Ramos (cell line): ENCODE results near the gene SCO2.

Source experiments
- in situ Hi-C: fragments of 300-500 bp; cut with MboI; formaldehyde crosslinking; loops from one replicate; pipeline ENCODE4 v1.14.3; 2022; ENCODE audit warnings: low sequenced_read_pairs; ENCODE audit not compliant: unreplicated experiment

Gene SCO2

DNA sequence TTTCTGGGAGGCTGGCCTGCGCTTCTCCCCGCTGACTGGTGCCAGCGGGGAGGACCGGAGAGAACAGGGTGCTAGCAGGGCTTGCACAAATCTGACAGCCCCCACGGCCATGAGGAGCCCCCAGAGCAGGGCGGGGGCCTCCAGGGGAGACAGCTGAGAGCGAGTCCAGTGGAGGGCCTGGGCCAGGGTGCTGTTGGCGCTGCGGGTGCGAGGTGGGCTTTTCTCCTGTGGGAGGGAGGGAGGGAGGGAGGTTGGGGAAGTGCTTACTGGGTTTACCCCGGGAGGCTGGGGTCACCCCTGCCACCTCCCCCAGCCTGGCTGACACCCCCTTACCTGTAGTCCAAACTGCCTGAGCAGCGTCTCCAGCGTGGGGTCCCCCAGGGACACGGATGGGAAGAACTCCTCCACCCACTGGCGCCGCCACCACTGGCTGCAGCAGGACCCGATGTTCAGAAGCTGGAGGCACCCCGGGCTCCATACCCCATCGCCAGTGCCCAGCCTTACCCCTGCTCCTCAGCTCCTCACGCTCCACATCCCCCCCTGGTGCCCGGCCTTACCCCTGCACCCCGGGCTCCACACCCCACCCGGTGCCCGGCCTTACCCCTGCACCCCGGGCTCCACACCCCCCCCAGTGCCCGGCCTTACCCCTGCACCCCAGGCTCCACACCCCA, 21.8 kb downstream of the SCO2 start:
- in situ Hi-C loops = no loop called here

DNA sequence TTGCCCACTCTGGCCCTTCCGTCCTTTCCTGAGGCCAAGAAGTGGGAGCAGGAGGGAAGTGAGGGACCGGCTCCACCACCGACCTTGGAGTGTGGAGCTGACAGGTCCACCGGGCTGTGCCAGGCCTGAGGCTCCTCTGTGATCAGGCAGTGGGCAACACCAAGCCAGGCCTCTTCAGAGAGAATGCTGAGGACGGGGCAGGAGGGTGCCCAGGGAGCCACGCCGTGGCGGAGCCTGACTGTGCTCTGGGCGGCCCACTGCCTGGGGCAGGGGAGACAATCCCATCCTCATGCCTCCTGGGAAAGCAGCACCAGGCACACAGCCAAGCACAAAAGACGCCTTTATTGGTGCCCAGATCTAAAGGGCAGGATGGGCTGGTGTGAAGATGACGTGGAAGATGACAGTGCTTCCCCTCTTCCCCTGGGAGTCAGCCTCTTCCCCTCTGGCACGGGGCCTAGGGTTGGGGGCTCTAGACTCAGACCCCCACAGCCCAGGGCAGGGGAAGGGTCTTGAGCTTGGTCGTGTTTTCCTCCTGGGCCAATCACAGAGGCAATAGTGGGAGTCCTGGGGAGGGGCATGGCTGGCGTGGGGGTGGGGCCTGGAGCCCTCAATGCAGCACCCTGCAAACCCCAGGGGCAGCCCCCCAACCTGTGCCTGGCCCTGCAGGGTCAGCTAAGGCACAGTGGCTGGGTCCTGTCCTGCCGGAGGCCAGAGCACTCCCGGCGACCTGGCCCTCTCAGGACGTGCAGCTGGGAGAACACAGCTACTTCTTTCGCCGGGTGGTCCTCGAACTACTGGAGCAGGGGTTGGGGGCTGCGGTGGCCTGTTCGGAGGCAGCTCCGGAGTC, 22.5 kb downstream of the SCO2 start:
- in situ Hi-C loops = no loop called here

DNA sequence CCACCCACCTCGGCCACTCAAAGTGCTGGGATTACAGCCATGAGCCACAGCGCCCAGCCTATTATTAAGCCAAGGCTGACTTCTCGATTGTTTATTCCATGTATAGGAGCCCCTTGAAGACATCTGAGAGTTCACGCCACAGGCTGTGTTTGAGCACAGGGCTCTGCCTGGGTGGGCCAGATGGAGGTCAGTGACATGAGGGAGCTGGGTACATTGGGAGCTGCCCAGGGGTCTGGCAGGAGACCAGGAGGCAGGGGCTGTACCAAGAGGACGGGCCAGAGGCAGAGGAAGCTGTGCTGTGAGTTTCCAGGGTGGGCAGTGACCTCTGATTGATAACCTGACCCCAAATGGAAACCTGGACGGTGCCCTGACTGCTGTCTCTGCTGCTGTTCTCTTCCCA, 23.3 kb downstream of the SCO2 start:
- in situ Hi-C loops = no loop called here

DNA sequence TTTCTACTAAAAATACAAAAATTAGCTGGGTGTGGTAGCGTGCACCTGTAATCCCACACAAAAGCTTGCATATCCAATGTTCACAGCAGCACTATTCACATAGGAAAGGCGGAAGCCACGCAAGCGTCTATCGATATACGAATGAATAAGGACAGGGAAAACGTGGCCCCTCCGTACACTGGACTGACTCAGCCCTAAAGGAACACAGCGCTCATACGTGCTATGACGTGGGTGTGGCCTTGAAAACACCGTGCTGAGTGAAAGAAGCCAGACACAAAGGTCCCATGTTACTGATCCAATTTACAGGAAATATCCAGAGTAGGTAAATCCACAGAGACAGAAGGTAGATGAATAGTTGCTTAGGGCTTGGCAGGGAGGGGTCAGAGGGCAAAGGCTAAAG, 24.9 kb downstream of the SCO2 start:
- in situ Hi-C loops = no loop called here

DNA sequence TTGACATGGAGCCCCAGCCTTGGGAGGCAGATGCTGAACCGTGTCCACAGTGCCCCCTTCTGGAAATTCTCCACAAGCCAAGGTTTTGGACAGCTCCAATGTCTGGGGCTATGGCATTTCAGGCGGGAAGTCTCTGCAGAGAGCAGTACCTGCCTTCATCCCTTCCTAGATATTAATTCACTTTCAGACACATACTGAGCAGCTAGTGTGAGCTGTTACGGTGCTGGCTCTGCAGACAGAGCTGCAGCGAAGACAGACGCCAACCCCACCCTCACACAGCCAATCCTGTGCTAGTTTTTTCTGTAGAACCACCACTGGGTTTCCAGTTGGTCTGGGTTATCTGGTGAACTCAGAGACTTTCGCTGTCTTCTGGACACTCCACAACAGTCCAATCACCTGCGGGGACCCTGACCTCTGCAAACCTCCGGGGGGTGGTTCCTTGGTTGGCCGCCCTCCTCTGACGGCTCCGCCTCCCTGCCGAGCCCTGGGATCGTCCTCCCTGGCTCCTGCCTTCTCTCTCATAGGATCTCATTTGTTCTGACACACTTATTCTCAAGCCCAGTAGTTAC, 27.0 kb downstream of the SCO2 start:
- in situ Hi-C loops = no loop called here

- in situ Hi-C loops = no loop called here
Observed at GRCh38 chr22:50497093-50497492, 28.3 kb downstream of the SCO2 start.

GRCh38 chr22:50490531-50491308, 34.7 kb downstream of the SCO2 start:
- in situ Hi-C loops = no loop called here

GRCh38 chr22:50489363-50490243, 35.8 kb downstream of the SCO2 start:
- in situ Hi-C loops = no loop called here

DNA sequence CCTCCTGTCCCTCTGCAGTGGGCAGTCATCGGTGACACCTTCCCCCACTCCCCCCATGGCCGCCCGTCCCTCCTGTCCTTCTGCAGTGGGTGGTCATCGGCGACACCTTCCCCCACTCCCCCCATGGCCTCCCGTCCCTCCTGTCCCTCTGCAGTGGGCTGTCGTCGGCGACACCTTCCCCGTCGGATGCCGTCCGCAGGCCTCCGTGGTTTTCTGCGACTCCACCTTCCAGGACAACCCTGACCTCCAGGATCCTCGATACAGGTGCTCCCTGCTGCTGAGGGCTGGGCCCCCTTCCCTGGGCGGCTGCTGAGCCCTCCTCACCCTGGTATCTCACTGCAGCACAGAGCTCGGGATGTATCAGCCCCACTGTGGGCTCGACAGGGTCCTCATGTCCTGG, 36.5 kb downstream of the SCO2 start:
- in situ Hi-C loops = no loop called here

GRCh38 chr22:50488006-50488677, 37.3 kb downstream of the SCO2 start:
- in situ Hi-C loops = no loop called here

GRCh38 chr22:50487290-50488005, 38.0 kb downstream of the SCO2 start:
- in situ Hi-C loops = no loop called here

DNA sequence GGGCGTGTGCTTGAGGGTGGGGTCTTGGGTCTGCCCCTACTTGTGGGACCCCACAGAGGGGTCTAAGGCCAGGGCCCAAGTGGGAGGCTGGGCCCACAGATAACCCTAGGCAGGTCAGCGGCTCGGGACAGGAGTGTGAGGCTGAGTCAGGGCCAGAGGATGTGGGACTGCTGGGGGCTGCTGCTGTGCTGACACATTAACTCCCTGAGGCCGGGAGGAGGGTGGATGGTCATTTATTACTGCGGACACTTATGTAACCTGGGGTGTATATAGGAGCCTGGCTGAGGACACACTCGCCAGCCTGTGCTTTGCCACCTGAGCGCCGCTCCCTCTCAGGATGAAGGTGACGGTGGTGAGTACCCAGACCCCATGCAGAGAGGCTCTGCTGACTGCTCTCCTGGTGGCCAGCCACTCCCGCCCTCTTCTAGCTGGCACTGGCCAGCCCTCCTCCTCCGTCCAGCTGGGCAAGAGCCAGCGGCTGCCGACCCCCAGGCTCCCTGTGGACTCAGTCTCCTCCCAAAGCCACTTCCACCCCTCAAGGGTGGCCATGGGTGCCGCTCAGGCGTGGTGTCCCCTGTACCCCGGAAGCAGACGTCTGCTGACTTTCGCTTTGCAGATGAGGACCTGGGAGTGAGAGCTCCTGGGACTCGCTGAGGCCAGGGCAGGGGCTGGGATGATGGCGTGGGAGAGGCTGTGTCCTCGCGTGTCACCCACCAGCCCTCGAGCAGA, 38.7 kb downstream of the SCO2 start, which contains the start of gene MIOX:
MIOX (plus strand) TSS at position 299 of the 729 bp plus-strand sequence; CDS start at position 338, 39 bp downstream.
- in situ Hi-C loops = no loop called here

- in situ Hi-C loops = no loop called here
Observed at GRCh38 chr22:50485221-50486131, 39.9 kb downstream of the SCO2 start.

DNA sequence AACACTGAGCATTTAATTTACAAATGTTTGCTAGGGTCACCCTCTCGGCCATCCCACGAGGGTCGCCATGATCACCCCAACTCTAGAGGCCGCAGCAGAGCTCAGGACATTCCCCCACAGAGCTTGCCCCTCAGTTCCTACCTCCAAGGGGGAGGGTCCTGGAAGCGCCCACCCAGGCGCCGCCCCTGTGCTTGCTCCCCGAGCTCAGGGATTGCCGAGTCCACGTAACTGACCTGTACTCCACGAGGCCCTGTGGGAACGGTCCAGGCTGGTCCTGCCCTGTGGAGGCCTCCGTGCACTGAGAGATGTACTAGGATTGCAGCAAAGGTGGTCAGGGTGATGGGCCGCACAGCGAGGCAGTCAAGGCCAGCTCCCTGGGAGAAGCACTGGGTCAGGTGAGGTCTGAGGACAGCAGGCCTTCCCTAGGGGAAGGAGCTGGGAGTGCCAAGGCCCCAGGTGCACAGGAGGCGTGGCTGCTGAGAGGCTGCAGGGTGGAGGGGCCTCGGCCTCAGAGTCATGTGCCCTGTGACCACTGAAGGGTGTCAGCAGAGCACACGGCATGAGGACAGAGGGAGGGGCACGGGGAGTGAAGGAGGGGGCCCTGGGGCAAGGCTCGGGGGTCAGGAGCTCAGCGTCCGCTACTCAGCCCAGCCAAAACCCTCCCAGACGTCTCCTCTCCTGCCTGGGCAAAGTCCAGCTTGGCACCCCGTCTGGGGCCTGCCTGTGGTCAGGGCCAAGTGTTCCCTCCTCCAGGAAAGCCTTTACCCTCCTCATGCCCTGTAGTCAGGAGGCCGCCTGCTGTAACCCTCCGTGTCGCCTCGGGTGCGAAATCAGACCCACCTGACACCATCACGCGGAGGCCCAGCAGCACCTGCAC, 41.2 kb downstream of the SCO2 start:
- in situ Hi-C loops = no loop called here

DNA sequence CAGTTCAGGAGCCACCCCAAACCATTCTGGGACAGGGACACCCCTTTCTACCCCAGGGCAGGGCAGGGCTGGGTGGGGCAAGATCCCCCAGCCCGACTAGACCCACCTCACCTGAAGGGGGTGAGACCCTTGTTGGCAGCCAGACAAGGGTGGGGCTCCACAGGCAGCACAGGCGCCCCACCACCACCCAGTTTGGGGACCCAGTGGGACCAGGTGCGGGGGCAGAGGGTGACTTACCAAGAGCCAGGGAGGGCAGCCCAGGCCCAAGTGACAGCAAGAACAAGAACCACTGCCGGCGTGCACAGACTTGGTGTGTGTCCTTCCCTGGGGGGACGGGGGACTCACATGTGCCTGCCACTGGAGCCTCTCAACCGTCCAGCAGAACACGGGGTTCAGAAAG, 41.8 kb downstream of the SCO2 start:
- in situ Hi-C loops = no loop called here

- in situ Hi-C loops = no loop called here
Observed at GRCh38 chr22:50483106-50483505, 42.3 kb downstream of the SCO2 start.
